HG02759 (cell line): ENCODE results near the gene CIP2A.
A peak's percentile ranks its signal among the peaks of the same experiment; 100 is the strongest.
"Not testable (repeated sequence)": the region's sequence is repeated elsewhere in the genome, so short reads cannot be mapped to it uniquely, and the experiment has no call there.

Experiments
- ATAC-seq: cut with Tn5 transposase; IDR thresholded peaks from one replicate; pipeline ENCODE4 v1.9.1; 2021; ENCODE audit warnings: mild to moderate bottlenecking, moderate library complexity; ENCODE audit not compliant: unreplicated experiment

Gene CIP2A

GRCh38 chr3:108589081-108589997 is at the start of gene CIP2A, which contains the start of gene DZIP3:
CIP2A (minus strand) TSS chr3:108589438; CDS start chr3:108589375, 63 bp downstream.
DZIP3 (plus strand) TSS chr3:108589722; CDS start chr3:108605407, 15,685 bp downstream.
- ATAC-seq: peak; percentile 95

- no peak for ATAC-seq
These were observed 40.7 kb upstream of the CIP2A start for GRCh38 chr3:108629974-108630373.

GRCh38 chr3:108623504-108623903 is 34.3 kb upstream of the CIP2A start:
- no peak for ATAC-seq

GRCh38 chr3:108620250-108620649 is 31.0 kb upstream of the CIP2A start:
- ATAC-seq: no peak

- ATAC-seq: not testable (repeated sequence)
These were observed 26.9 kb upstream of the CIP2A start for GRCh38 chr3:108616090-108616489.

GRCh38 chr3:108610651-108611050 is 21.4 kb upstream of the CIP2A start:
- ATAC-seq: no peak

GRCh38 chr3:108608750-108609149 is 19.5 kb upstream of the CIP2A start:
- ATAC-seq: no peak

- no peak for ATAC-seq
These were observed 16.3 kb upstream of the CIP2A start for GRCh38 chr3:108605491-108605890.

GRCh38 chr3:108605028-108605427 is 15.8 kb upstream of the CIP2A start:
- ATAC-seq: no peak

- no peak for ATAC-seq
These were observed 14.5 kb upstream of the CIP2A start for GRCh38 chr3:108603691-108604090.

- ATAC-seq: peak; percentile 9
These were observed 13.7 kb upstream of the CIP2A start for GRCh38 chr3:108602935-108603294.

- ATAC-seq: peak; percentile 82
These were observed 13.2 kb upstream of the CIP2A start for GRCh38 chr3:108602249-108602934.

GRCh38 chr3:108599677-108600409 is 10.6 kb upstream of the CIP2A start:
- no peak for ATAC-seq

- no peak for ATAC-seq
These were observed 9.1 kb upstream of the CIP2A start for GRCh38 chr3:108598375-108598774.

- ATAC-seq: no peak
These were observed 6.1 kb upstream of the CIP2A start for GRCh38 chr3:108595321-108595720.

- ATAC-seq: no peak
These were observed 1.2 kb upstream of the CIP2A start for GRCh38 chr3:108590460-108590859.

- ATAC-seq: no peak
These were observed 723 bp upstream of the CIP2A start for GRCh38 chr3:108589998-108590323.

- no peak for ATAC-seq
These were observed 637 bp downstream of the CIP2A start for GRCh38 chr3:108588601-108589000.

GRCh38 chr3:108578064-108578463 is 11.2 kb downstream of the CIP2A start:
- no peak for ATAC-seq

- ATAC-seq: no peak
These were observed 19.9 kb downstream of the CIP2A start for GRCh38 chr3:108569336-108569735.

- ATAC-seq: no peak
These were observed 22.6 kb downstream of the CIP2A start for GRCh38 chr3:108566599-108566998.
